GM20000 (cell line): ENCODE results near the gene SF3B2.

Experiments used
- DNase-seq: peaks from one replicate; pipeline ENCODE4 v3.0.0; 2012; ENCODE audit warnings: low spot score
- TF ChIP-seq, protein P1 (sequence below): IDR thresholded peaks from 2 replicates; pipeline ENCODE4 v1.5.1; 2012; ENCODE audit warnings: mild to moderate bottlenecking, control low read depth; ENCODE audit errors: extremely low read depth, missing control alignments

The SF3B2 gene

DNA sequence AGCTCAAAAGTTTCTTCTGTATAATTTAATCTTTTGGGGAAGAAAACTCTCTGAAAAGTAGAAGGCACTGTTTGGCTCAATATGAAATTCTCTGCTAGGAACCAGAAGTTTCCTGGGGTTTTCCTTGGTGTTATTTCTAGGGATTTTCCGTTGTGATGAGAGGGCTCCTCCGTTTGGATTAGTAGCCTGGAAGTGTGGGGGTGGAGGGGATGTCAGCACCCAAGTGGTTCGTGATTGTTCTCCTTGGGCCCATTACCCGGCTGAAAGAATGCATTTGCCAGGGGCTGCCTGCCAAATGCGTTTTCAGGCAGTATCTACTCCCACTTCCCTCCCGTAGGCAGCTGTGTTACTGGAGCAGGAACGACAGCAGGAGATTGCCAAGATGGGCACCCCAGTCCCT, 4.3 kb downstream of the SF3B2 start:
- TF ChIP-seq, protein P1, sequence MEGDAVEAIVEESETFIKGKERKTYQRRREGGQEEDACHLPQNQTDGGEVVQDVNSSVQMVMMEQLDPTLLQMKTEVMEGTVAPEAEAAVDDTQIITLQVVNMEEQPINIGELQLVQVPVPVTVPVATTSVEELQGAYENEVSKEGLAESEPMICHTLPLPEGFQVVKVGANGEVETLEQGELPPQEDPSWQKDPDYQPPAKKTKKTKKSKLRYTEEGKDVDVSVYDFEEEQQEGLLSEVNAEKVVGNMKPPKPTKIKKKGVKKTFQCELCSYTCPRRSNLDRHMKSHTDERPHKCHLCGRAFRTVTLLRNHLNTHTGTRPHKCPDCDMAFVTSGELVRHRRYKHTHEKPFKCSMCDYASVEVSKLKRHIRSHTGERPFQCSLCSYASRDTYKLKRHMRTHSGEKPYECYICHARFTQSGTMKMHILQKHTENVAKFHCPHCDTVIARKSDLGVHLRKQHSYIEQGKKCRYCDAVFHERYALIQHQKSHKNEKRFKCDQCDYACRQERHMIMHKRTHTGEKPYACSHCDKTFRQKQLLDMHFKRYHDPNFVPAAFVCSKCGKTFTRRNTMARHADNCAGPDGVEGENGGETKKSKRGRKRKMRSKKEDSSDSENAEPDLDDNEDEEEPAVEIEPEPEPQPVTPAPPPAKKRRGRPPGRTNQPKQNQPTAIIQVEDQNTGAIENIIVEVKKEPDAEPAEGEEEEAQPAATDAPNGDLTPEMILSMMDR: no peak
- no peak for DNase-seq

DNA sequence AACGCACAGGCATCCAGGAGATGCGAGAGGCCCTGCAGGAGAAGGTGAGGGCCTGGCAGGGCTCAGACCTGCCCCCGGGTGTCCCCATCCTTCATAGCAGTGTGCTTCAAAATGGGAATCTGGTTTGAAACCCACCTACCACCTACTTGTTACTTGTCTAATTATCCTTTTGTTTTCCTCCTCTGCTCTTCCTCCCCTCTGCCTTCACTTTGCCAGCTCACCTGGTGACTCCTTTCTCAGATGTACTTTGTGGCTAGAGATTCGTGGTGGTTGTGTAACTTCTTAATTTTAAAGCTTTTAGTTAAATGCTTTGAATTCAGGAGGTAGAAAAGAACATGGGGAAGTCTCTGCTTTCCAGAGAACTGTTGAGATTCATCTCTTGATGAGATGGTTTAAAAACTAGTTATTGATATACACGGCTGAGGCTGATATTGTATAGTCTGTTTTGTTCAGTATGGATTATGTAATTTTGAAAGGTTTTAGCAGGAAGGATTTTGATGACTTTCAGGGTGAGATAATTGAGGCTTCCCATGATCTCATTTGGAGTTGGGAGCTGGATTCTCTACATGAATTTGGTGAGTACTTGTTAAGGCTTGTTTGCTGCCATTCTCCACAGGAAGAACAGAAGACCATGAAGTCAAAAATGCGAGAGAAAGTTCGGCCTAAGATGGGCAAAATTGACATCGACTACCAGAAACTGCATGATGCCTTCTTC, 8.0 kb downstream of the SF3B2 start:
- TF ChIP-seq, protein P1: no peak
- no peak for DNase-seq

DNA sequence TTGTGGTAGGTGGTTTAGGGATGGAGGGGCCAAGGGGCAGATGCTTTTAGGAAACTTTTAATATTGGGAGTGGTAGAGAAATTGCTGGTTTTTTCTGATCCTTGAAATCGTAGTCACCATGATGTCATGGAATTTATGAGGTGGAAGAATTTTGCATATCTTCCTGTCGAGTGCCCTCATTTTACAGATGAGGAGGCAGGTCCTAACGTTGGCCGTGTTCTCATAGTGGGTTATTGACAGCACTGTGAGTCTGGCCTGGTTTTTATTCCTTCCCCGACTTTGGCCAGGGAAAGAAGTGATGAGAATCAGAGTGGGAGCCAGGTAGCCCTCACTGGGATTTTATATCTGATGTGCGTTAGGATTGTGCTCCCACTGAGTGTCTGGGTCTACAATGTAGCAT, 9.1 kb downstream of the SF3B2 start:
- TF ChIP-seq, protein P1: no peak
- no peak for DNase-seq

DNA sequence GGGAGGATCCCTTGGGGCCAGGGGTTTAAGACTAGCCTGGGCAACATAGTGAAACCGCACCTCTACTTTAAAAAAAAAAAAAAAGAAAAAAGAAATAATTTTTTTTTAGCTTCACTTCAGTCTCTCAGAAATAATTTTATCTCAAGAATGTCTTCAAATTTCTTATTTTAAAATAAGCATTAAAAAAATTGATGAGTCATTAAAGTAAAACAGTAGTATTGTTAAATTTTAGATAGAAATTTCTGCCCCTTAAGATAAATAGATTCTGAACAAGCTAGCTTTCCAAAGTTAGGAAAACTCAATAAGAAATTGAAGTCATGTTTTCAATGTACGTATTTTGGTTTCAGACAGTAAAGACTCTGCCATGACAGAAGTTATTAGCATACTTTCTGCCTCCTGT, 10.2 kb downstream of the SF3B2 start:
- TF ChIP-seq, protein P1: no peak
- no peak for DNase-seq

DNA sequence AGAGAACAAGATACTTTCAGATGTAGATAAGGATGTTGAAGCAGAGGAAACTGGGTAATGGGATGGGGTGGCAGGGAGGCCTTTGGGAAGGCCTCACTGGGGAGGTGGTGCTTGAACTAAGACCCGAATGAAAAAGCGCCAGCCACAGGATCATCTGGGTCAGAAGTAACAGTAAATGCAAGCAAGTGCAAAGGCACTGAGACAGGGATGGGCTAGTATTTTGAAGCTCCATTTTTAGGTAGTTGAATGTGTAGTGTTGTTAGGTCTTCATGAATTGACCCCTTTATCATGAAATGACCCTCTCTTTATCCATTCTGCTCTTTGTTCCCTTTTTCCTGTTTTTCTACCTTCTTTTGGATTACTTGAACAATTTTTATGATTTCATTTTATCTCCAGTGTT, 11.7 kb downstream of the SF3B2 start:
- TF ChIP-seq, protein P1: no peak
- DNase-seq: no peak

DNA sequence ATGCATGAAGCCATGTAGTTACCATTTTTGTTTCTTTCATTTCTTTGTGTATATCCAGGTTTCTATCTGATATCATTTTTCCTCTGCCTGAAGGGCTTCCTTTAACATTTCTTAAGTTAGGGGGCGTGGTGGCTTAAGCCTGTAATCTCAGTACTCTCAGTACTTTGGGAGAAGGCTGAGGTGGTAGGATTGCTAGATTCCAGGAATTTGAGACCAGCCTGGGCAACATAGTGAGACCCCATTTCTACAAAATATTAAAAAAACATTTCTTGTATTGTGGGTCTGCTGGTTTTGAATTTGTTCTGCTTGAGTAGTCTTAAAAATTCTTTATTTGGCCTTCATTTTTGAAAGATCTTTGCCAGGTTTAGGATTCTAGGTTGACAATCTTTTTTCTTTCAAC, 12.4 kb downstream of the SF3B2 start:
- DNase-seq: no peak
- TF ChIP-seq, protein P1: no peak

DNA sequence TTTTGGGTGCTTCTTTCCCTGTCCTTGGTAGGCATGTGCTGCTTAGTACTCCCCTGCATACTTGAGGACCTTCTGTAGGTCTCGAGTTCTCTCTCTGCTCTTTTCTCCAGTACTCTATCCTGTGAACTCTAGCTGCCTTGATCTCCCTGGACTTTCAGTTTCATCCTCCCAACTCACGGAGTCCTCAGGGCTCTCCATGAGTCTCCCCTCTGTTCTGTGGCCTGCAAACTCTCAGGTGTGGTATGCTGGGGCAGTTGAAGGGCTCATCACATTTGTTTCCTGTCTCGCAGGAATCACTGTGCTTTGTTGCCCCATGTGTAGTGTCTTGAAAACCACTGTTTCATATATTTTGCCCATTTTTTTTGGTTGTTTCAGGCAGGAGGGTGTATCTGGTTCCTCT, 14.6 kb downstream of the SF3B2 start:
- TF ChIP-seq, protein P1: no peak
- DNase-seq: no peak
